OCI-LY7 (cell line): ENCODE results near the gene DRC7. TPM values are rescaled to one million over a fixed set of nuclear protein-coding genes. Genes with fewer than 3 reads are reported as not detected.

Source experiments
- BruUV-seq: library from RNA; stranded (reverse); fragments of 400-500 nt; replicated peaks from 2 replicates; lab custom pipeline; 2021; lab: Mats Ljungman, UMichigan
- CTCF ChIA-PET: fragments of 300-600 bp; sonication (Branson Sonifier 250); formaldehyde crosslinking; loops from one replicate; lab custom pipeline; 2022; ENCODE audit warnings: antibody characterized with exemption; ENCODE audit not compliant: unreplicated experiment; lab: Charles Lee
- POLR2A ChIA-PET: fragments of 300-600 bp; sonication (Branson Sonifier 250); formaldehyde crosslinking; loops from one replicate; lab custom pipeline; 2022; ENCODE audit warnings: antibody characterized with exemption; lab: Charles Lee
- DNase-seq: peaks from one replicate; pipeline ENCODE4 v3.0.0-alpha.2; 2015; ENCODE audit warnings: low spot score
- H2AFZ ChIP-seq: fragments of 200-600 bp; sonication (generic), shearing (Covaris generic); 2 replicates; pipeline ENCODE4 v1.6.1; 2014; ENCODE audit warnings: mild to moderate bottlenecking, antibody characterized with exemption, low read length, moderate library complexity
- H3K27ac ChIP-seq: fragments of 200-600 bp; sonication (generic); 2 replicates; pipeline ENCODE4 v1.5.1; 2014; ENCODE audit warnings: mixed run types, low read depth, mild to moderate bottlenecking, moderate library complexity, low read length, inconsistent platforms; ENCODE audit not compliant: poor library complexity, severe bottlenecking
- H3K36me3 ChIP-seq: fragments of 200-600 bp; sonication (generic); 2 replicates; pipeline ENCODE4 v1.6.1; 2014; ENCODE audit warnings: mild to moderate bottlenecking, antibody characterized with exemption, low read length, moderate library complexity, mixed read lengths; ENCODE audit not compliant: insufficient read depth
- H3K4me1 ChIP-seq: fragments of 200-600 bp; sonication (generic); 2 replicates; pipeline ENCODE4 v1.5.1; 2014; ENCODE audit warnings: mild to moderate bottlenecking, low read length; ENCODE audit not compliant: insufficient read depth, poor library complexity, severe bottlenecking
- H3K4me2 ChIP-seq: fragments of 200-600 bp; sonication (generic); 2 replicates; pipeline ENCODE4 v1.6.1; 2014; ENCODE audit warnings: mild to moderate bottlenecking, low read length
- H3K4me3 ChIP-seq: fragments of 200-600 bp; sonication (generic); 2 replicates; pipeline ENCODE4 v1.5.1; 2014; ENCODE audit warnings: mild to moderate bottlenecking, low read depth, low read length; ENCODE audit not compliant: poor library complexity, severe bottlenecking
- H3K79me2 ChIP-seq: fragments of 200-600 bp; sonication (generic); 2 replicates; pipeline ENCODE4 v1.6.1; 2016; ENCODE audit warnings: low read depth, mild to moderate bottlenecking, low read length, moderate library complexity, mixed read lengths; ENCODE audit not compliant: insufficient read depth
- H3K9me2 ChIP-seq: fragments of 200-600 bp; sonication (generic); 2 replicates; pipeline ENCODE4 v1.6.1; 2016; ENCODE audit warnings: mild to moderate bottlenecking, low read length, mixed read lengths; ENCODE audit not compliant: insufficient read depth
- H3K9me3 ChIP-seq: fragments of 200-600 bp; sonication (generic); 2 replicates; pipeline ENCODE4 v1.6.1; 2014; ENCODE audit warnings: mild to moderate bottlenecking, mixed run types, low read length, mixed read lengths
- H4K20me1 ChIP-seq: fragments of 200-600 bp; sonication (generic); 2 replicates; pipeline ENCODE4 v1.6.1; 2014; ENCODE audit warnings: mild to moderate bottlenecking, antibody characterized with exemption, low read length, moderate library complexity, mixed read lengths; ENCODE audit not compliant: insufficient read depth
- EZH2phosphoT487 ChIP-seq: fragments of 200-600 bp; sonication (generic); IDR thresholded peaks from 2 replicates; pipeline ENCODE4 v1.6.1; 2018; ENCODE audit warnings: low read depth, borderline replicate concordance, mild to moderate bottlenecking, mixed run types, antibody characterized with exemption, low read length, moderate library complexity, mixed read lengths
- intact Hi-C: fragments of 100-400 bp; cut with micrococcal nuclease; formaldehyde crosslinking; loops from one replicate; pipeline ENCODE4 v1.10.0; 2022; ENCODE audit not compliant: unreplicated experiment
- total RNA-seq, 2 experiments: library from RNA; depleted of rRNA in 1 of 2; stranded (reverse); fragments of >200 nt in 1 of 2; shearing (Covaris generic) in 1 of 2; gene quantifications; 2 replicates each; pipeline ENCODE4 v1.2.3, GENCODE V29; 2014 to 2022
- TF ChIP-seq, protein P1 (sequence below): fragments of 200-600 bp; sonication (generic); conservative IDR thresholded peaks from 2 replicates; pipeline ENCODE4 v1.5.1; 2014; ENCODE audit warnings: mild to moderate bottlenecking, antibody characterized with exemption, low read length, moderate library complexity, mixed read lengths

Gene DRC7
- total RNA-seq, 2 experiments from 2014 or later, result 0.44 to 0.46 TPM

DNA sequence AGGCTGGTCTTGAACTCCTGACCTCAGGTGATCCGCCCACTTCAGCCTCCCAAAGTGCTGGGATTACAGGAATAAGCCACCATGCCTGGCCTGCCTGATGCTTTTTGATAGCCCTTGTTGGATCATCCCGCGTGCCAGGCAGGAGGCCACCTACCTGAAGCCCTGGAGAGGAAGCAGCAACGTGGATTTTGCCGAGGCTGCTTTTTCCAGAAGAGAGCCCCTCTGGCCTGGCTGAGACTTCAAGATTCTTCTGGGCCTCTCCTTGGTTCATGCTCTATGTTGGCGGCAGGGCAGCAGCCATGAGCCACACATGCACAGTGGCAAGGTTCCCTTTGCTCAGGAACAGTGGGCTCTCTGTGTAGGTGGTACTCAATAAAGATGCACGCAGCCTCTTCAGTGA is 52.5 kb downstream of the DRC7 start:
- no peak for DNase-seq
- H3K9me3 ChIP-seq, result no peaks in the 10 kb centered on the region
- H3K79me2 ChIP-seq, result no peaks in the 10 kb centered on the region
- BruUV-seq, result no TSS peak
- H3K36me3 ChIP-seq, result no peaks in the 10 kb centered on the region
- peaks cover 8% of the 10 kb centered on the region for H3K4me1 ChIP-seq
- TF ChIP-seq, protein P1, sequence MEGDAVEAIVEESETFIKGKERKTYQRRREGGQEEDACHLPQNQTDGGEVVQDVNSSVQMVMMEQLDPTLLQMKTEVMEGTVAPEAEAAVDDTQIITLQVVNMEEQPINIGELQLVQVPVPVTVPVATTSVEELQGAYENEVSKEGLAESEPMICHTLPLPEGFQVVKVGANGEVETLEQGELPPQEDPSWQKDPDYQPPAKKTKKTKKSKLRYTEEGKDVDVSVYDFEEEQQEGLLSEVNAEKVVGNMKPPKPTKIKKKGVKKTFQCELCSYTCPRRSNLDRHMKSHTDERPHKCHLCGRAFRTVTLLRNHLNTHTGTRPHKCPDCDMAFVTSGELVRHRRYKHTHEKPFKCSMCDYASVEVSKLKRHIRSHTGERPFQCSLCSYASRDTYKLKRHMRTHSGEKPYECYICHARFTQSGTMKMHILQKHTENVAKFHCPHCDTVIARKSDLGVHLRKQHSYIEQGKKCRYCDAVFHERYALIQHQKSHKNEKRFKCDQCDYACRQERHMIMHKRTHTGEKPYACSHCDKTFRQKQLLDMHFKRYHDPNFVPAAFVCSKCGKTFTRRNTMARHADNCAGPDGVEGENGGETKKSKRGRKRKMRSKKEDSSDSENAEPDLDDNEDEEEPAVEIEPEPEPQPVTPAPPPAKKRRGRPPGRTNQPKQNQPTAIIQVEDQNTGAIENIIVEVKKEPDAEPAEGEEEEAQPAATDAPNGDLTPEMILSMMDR, result no peak
- no peak for TF ChIP-seq EZH2phosphoT487
- H4K20me1 ChIP-seq, result no peaks in the 10 kb centered on the region
- no peak overlapping the region for H3K27ac ChIP-seq
- no peak overlapping the region for H2AFZ ChIP-seq
- H3K9me2 ChIP-seq, result no peaks in the 10 kb centered on the region
- intact Hi-C loops, result no loop called here
- ChIA-PET CTCF (no interaction called here), POLR2A (no interaction called here)
- H3K4me2 ChIP-seq, result no peak overlapping the region
- no peak overlapping the region for H3K4me3 ChIP-seq

DNA sequence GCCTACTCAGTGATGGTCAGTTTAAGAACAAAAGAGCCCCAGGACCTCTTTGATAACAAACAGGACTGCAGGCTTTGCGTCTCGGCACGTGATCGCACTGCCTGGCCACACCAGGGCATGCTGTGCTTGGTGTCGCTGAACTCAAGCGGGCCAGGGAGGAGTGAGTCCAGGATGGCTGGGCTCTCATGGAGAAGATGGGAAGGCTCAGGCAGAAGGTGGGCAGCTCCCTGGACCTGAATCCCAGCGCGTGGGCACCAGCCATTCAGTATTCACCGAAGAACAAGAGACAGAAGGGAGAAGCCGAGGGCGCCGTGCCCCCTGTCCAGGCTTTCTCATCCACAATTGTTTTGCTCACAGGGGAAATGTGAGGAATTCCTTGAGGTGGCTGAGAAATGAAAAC is 52.9 kb downstream of the DRC7 start:
- H3K79me2 ChIP-seq, result no peaks in the 10 kb centered on the region
- H3K4me3 ChIP-seq, result no peak overlapping the region
- no peak for DNase-seq
- BruUV-seq, result no TSS peak
- peaks cover 8% of the 10 kb centered on the region for H3K4me1 ChIP-seq
- no peak overlapping the region for H2AFZ ChIP-seq
- H3K36me3 ChIP-seq, result no peaks in the 10 kb centered on the region
- TF ChIP-seq, protein P1, result no peak
- TF ChIP-seq EZH2phosphoT487, result no peak
- no peaks in the 10 kb centered on the region for H3K9me3 ChIP-seq
- H3K27ac ChIP-seq, result no peak overlapping the region
- H3K9me2 ChIP-seq, result no peaks in the 10 kb centered on the region
- POLR2A ChIA-PET, result no interaction called here
- H3K4me2 ChIP-seq, result no peak overlapping the region
- no peaks in the 10 kb centered on the region for H4K20me1 ChIP-seq
- intact Hi-C loops, result no loop called here
- CTCF ChIA-PET, result no interaction called here

DNA sequence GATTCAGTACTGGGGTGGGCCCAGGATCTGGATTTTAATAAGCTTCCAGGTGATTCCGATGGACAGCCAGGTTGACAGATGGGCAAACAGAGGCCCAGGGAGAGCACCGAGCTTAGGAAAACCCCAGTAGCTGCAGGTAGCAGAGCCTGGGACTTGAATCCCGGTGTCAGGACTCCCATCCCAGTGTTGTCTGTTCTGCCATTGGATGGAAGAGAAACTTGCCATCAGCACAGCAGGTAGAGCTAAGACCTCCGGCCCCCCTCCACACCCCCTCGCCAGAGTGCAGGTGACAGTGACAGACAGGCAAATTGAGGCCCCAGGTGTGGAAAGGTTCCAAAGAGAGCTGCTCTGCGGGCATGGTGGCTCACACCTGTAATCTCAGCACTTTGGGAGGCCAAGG is 53.4 kb downstream of the DRC7 start:
- no TSS peak for BruUV-seq
- Histone ChIP-seq H3K4me2 (no peak overlapping the region), H3K4me1 (peaks cover 8% of the 10 kb centered on the region), H3K9me2 (no peaks in the 10 kb centered on the region), H3K79me2 (no peaks in the 10 kb centered on the region), H3K27ac (no peak overlapping the region), H4K20me1 (no peaks in the 10 kb centered on the region), H3K36me3 (no peaks in the 10 kb centered on the region), H3K4me3 (no peak overlapping the region), H2AFZ (no peak overlapping the region), H3K9me3 (no peaks in the 10 kb centered on the region)
- POLR2A ChIA-PET, result no interaction called here
- no peak for TF ChIP-seq EZH2phosphoT487
- TF ChIP-seq, protein P1, result no peak
- intact Hi-C loops, result no loop called here
- CTCF ChIA-PET, result no interaction called here
- DNase-seq, result no peak
